ENCODE measurements around the gene OSBPL9.

DNA sequence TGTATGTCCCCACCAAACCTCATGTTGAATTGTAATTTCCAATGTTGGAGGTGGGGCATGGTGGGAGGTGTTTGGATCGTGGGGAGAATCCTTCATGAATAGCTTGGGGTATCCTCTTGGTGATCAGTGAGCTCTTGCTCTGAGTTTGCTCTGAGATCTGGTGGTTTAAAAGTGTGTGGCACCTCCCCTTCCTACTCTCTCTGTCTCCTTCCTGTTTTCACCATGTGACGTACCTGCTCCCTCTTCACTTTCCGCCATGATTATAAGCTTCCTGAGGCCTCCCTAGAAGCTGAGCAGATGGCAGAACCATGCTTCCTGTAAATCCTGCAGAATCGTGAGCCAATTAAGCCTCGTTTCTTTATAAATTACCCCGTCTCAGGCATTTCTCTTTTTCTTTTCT is 40.0 kb upstream of the OSBPL9 start:
- TF ChIP-seq SPI1 (IDR thresholded peaks at IDR 0.05; ENCODE audit: borderline replicate concordance, low read depth) (no peak), POLR2AphosphoS5 (IDR thresholded peaks at IDR 0.05; ENCODE audit: low read depth) (no peak)
- TF ChIP-seq, protein P1, sequence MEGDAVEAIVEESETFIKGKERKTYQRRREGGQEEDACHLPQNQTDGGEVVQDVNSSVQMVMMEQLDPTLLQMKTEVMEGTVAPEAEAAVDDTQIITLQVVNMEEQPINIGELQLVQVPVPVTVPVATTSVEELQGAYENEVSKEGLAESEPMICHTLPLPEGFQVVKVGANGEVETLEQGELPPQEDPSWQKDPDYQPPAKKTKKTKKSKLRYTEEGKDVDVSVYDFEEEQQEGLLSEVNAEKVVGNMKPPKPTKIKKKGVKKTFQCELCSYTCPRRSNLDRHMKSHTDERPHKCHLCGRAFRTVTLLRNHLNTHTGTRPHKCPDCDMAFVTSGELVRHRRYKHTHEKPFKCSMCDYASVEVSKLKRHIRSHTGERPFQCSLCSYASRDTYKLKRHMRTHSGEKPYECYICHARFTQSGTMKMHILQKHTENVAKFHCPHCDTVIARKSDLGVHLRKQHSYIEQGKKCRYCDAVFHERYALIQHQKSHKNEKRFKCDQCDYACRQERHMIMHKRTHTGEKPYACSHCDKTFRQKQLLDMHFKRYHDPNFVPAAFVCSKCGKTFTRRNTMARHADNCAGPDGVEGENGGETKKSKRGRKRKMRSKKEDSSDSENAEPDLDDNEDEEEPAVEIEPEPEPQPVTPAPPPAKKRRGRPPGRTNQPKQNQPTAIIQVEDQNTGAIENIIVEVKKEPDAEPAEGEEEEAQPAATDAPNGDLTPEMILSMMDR (IDR thresholded peaks at IDR 0.05; ENCODE audit: insufficient read depth, low read length), result no peak
